ENCODE results near the gene ADCY6. TPM values are rescaled to one million over a fixed set of nuclear protein-coding genes. Genes with fewer than 3 reads are reported as not detected.
A peak's percentile ranks its signal among the peaks of the same experiment; 100 is the strongest.

ADCY6 gene
- total RNA-seq, 1 donor from 2014 or later: 30.0 TPM

- TF ChIP-seq, protein P1, sequence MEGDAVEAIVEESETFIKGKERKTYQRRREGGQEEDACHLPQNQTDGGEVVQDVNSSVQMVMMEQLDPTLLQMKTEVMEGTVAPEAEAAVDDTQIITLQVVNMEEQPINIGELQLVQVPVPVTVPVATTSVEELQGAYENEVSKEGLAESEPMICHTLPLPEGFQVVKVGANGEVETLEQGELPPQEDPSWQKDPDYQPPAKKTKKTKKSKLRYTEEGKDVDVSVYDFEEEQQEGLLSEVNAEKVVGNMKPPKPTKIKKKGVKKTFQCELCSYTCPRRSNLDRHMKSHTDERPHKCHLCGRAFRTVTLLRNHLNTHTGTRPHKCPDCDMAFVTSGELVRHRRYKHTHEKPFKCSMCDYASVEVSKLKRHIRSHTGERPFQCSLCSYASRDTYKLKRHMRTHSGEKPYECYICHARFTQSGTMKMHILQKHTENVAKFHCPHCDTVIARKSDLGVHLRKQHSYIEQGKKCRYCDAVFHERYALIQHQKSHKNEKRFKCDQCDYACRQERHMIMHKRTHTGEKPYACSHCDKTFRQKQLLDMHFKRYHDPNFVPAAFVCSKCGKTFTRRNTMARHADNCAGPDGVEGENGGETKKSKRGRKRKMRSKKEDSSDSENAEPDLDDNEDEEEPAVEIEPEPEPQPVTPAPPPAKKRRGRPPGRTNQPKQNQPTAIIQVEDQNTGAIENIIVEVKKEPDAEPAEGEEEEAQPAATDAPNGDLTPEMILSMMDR (IDR thresholded peaks at IDR 0.05): no peak
- TF ChIP-seq POLR2AphosphoS5 (IDR thresholded peaks at IDR 0.05; ENCODE audit: insufficient read depth in 1 of 2, low read depth in 1 of 2): no peak
- TF ChIP-seq POLR2A (IDR thresholded peaks at IDR 0.05): no peak
- intact Hi-C loops (cut with DNase I): no loop called here
- Histone ChIP-seq H3K9me3 (no peaks in the 10 kb centered on the region), H3K27ac (no peak overlapping the region), H3K4me3 (no peak overlapping the region), H3K4me1 (peaks cover 26% of the 10 kb centered on the region), H3K27me3 (no peaks in the 10 kb centered on the region), H3K36me3 (no peaks in the 10 kb centered on the region)
- DNase-seq (ENCODE audit: extremely low spot score in 2 of 2): no peak
Measured at GRCh38 chr12:48793696-48794095, 4.8 kb upstream of the ADCY6 start.

GRCh38 chr12:48789858-48790326, 1.0 kb upstream of the ADCY6 start:
- H3K27me3 ChIP-seq: no peaks in the 10 kb centered on the region
- DNase-seq (ENCODE audit: extremely low spot score in 2 of 2): peak in 1 of 2 donors; percentile 80
- H3K4me3 ChIP-seq: peak overlapping the region; percentile 81 to 97
- no peaks in the 10 kb centered on the region for H3K9me3 ChIP-seq
- TF ChIP-seq POLR2AphosphoS5 (IDR thresholded peaks at IDR 0.05; ENCODE audit: insufficient read depth in 1 of 2, low read depth in 1 of 2) (no peak), POLR2A (IDR thresholded peaks at IDR 0.05) (no peak)
- TF ChIP-seq, protein P1 (IDR thresholded peaks at IDR 0.05): no peak
- no peaks in the 10 kb centered on the region for H3K36me3 ChIP-seq
- H3K27ac ChIP-seq: peak overlapping the region; percentile 94
- intact Hi-C loops (cut with DNase I): no loop called here
- peaks cover 46% of the 10 kb centered on the region for H3K4me1 ChIP-seq

DNA sequence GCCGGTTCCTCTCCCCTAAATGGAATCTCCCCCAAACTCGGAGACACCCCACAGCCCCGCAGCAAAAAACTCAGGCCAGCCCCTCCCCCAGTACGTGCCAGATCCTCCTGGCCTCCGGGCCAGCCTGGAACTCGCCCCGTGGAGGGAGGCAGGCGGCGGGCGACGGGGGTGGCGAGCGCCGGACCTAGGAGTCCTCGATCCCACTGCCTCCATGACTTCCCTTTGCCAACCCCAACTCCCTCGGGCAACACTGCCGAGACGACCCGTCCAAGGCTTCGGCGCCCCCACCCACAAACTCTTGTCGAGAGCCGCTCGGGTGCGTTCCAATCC, 400 bp downstream of the ADCY6 start:
- TF ChIP-seq, protein P1 (IDR thresholded peaks at IDR 0.05): no peak
- TF ChIP-seq POLR2A (IDR thresholded peaks at IDR 0.05): no peak
- no peak for TF ChIP-seq POLR2AphosphoS5 (IDR thresholded peaks at IDR 0.05; ENCODE audit: insufficient read depth in 1 of 2, low read depth in 1 of 2)
- DNase-seq (ENCODE audit: extremely low spot score in 2 of 2): peak in 1 of 2 donors; percentile 79
- peak overlapping the region; percentile 94 for H3K27ac ChIP-seq
- H3K9me3 ChIP-seq: no peaks in the 10 kb centered on the region
- H3K36me3 ChIP-seq: no peaks in the 10 kb centered on the region
- H3K27me3 ChIP-seq: no peaks in the 10 kb centered on the region
- intact Hi-C loops (cut with DNase I): no loop called here
- H3K4me1 ChIP-seq: peaks cover 39% of the 10 kb centered on the region
- peak overlapping the region; percentile 81 to 97 for H3K4me3 ChIP-seq

DNA sequence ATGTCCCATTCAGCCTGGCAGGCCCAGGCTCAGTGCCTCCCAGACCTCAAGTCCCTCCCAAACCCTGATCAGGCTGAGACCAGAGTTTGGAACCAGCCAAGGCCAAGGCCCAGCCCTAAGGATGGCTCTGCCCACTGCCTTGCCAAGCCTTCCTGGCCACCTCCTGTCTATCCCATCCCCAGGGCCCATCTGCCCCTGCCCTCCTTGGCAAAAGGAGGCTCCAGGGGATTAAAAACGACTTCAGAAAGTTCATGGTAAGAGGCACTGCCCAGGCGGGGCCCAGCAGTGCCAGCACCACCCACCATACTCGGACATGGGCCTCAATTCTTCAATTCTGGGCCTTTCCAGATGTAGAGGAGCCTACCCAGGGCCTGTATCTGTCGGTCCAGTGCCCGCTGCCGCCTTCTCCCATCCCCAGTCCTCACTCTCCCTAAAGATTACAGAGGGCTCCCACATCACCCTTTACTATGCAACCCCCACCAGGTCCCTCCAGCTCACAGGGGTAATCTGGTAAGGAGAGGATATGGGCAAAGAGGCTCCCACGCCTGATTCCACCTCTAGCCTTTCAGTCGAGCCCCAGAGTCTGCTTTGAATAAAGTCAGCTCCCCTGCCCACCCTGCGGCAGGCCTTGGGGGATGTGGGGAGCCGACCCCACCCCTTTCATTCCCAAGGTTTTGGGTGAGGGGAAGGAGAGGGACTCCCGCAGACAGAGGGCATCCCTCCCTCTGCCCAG, 932 bp downstream of the ADCY6 start:
- DNase-seq (ENCODE audit: extremely low spot score in 2 of 2): peak in 1 of 2 donors; percentile 83
- Histone ChIP-seq H3K27ac (peak overlapping the region; percentile 94), H3K27me3 (no peaks in the 10 kb centered on the region), H3K36me3 (peaks cover 0 to 2% of the 10 kb centered on the region in 2 donors), H3K9me3 (no peaks in the 10 kb centered on the region), H3K4me1 (peaks cover 39% of the 10 kb centered on the region), H3K4me3 (peak overlapping the region; percentile 81 to 97)
- intact Hi-C loops (cut with DNase I): no loop called here
- no peak for TF ChIP-seq POLR2A (IDR thresholded peaks at IDR 0.05)
- TF ChIP-seq, protein P1 (IDR thresholded peaks at IDR 0.05): no peak
- no peak for TF ChIP-seq POLR2AphosphoS5 (IDR thresholded peaks at IDR 0.05; ENCODE audit: insufficient read depth in 1 of 2, low read depth in 1 of 2)

All from vagina (tissue), 2 donors.